H1 (cell line): ENCODE measurements around the gene PRXL2A. TPM values are rescaled to one million over a fixed set of nuclear protein-coding genes. Genes with fewer than 3 reads are reported as not detected.

Experiments
- CTCF ChIA-PET: fragments of 300-600 bp; sonication (Branson Sonifier 250); formaldehyde crosslinking; loops from one replicate; lab custom pipeline; 2021; ENCODE audit not compliant: partially characterized antibody; lab: Charles Lee
- POLR2A ChIA-PET: fragments of 300-600 bp; sonication (Branson Sonifier 250); formaldehyde crosslinking; loops from one replicate; lab custom pipeline; 2021; ENCODE audit warnings: inconsistent platforms; ENCODE audit not compliant: partially characterized antibody; lab: Charles Lee
- DNase-seq, 2 experiments: peaks; one replicate each; pipeline versions ENCODE4 v3.0.0 to v3.0.0-alpha.2; 2010 to 2022; ENCODE audit warnings: low spot score in 2 of 2, low read depth in 1 of 2, mixed read lengths in 1 of 2
- FAIRE-seq: peaks from 2 replicates; lab custom pipeline; 2011; peaks lifted over from hg19 to GRCh38; lab: Jason Lieb, UNC
- H2AFZ ChIP-seq: 2 replicates; pipeline ENCODE4 v1.8.1; 2012; ENCODE audit warnings: low read length, inconsistent platforms
- H2AK5ac ChIP-seq: 2 replicates; pipeline ENCODE4 v1.6.1; 2013; ENCODE audit warnings: low read depth, low read length
- H2BK120ac ChIP-seq: replicated peaks from 2 replicates; pipeline ENCODE3; 2013; ENCODE audit warnings: low read depth, low read length, inconsistent platforms
- H2BK12ac ChIP-seq: 2 replicates; pipeline ENCODE4 v1.6.1; 2013; ENCODE audit warnings: low read depth, low read length
- H2BK15ac ChIP-seq: 2 replicates; pipeline ENCODE4 v1.6.1; 2013; ENCODE audit warnings: low read length
- H2BK20ac ChIP-seq: 2 replicates; pipeline ENCODE4 v1.6.1; 2013; ENCODE audit warnings: low read length
- H2BK5ac ChIP-seq: 2 replicates; pipeline ENCODE4 v1.6.1; 2013; ENCODE audit warnings: low read depth, low read length
- H3K14ac ChIP-seq: 2 replicates; pipeline ENCODE4 v1.6.1; 2013; ENCODE audit warnings: inconsistent platforms; ENCODE audit not compliant: insufficient read length
- H3K18ac ChIP-seq: 2 replicates; pipeline ENCODE4 v1.6.1; 2013; ENCODE audit warnings: low read length; ENCODE audit errors: extremely low read depth
- H3K23ac ChIP-seq: 2 replicates; pipeline ENCODE4 v1.6.1; 2013; ENCODE audit warnings: inconsistent platforms; ENCODE audit not compliant: insufficient read length
- H3K23me2 ChIP-seq: 2 replicates; pipeline ENCODE4 v1.6.1; 2013; ENCODE audit warnings: low read depth, low read length
- H3K27ac ChIP-seq: 2 replicates; pipeline ENCODE4 v1.6.1; 2011; ENCODE audit warnings: low read depth, low read length, inconsistent platforms
- H3K27me3 ChIP-seq, 4 experiments: replicated peaks in 1 of 4; 1 replicate in 1 of 4; 2 replicates in 3 of 4; pipeline versions ENCODE4 v1.6.1 to v1.8.1; 2011 to 2013; ENCODE audit warnings: low read length in 3 of 4, mild to moderate bottlenecking in 3 of 4, inconsistent platforms in 2 of 4, mixed read lengths in 2 of 4, moderate library complexity in 1 of 4; ENCODE audit not compliant: control insufficient read depth in 3 of 4, insufficient read depth in 3 of 4; ENCODE audit errors: extremely low read depth in 1 of 4
- H3K36me3 ChIP-seq, 4 experiments: 2 replicates each; pipeline versions ENCODE4 v1.6.1 to v1.8.1; 2011 to 2013; ENCODE audit warnings: mild to moderate bottlenecking in 4 of 4, low read length in 3 of 4, moderate library complexity in 2 of 4, control low read depth in 1 of 4, inconsistent platforms in 1 of 4; ENCODE audit not compliant: insufficient read depth in 4 of 4, control insufficient read depth in 2 of 4
- H3K4ac ChIP-seq: replicated peaks from 2 replicates; pipeline ENCODE3; 2013; ENCODE audit warnings: low read length, low read depth, mixed read lengths, inconsistent platforms; ENCODE audit not compliant: insufficient read length
- H3K4me1 ChIP-seq, 4 experiments: replicated peaks in 1 of 4; 1 replicate in 1 of 4; 2 replicates in 3 of 4; pipeline versions ENCODE4 v1.6.1 to v1.8.1; 2011 to 2013; ENCODE audit warnings: low read length in 3 of 4, inconsistent platforms in 2 of 4, mixed read lengths in 1 of 4; ENCODE audit not compliant: insufficient read depth in 4 of 4, control insufficient read depth in 3 of 4
- H3K4me2 ChIP-seq, 2 experiments: 2 replicates each; pipeline versions ENCODE4 v1.6.1 to v1.8.1; 2011 to 2013; ENCODE audit warnings: low read depth in 2 of 2, low read length in 2 of 2, control low read depth in 1 of 2, inconsistent platforms in 1 of 2, mild to moderate bottlenecking in 1 of 2; ENCODE audit not compliant: insufficient read depth in 1 of 2
- H3K4me3 ChIP-seq, 4 experiments: fragments of 200-600, 300-600 bp in 1 of 4; sonication (generic), shearing (Covaris generic), sonication (Bioruptor Twin) in 1 of 4; 2 replicates each; pipeline versions ENCODE4 v1.5.1 to v1.8.1; 2011 to 2016; ENCODE audit warnings: low read length in 4 of 4, low read depth in 3 of 4, control low read depth in 2 of 4, inconsistent platforms in 2 of 4, mild to moderate bottlenecking in 2 of 4, mixed read lengths in 1 of 4, moderate library complexity in 1 of 4; ENCODE audit not compliant: insufficient read depth in 2 of 4; ENCODE audit errors: extremely low read depth in 1 of 4
- H3K56ac ChIP-seq: replicated peaks from 2 replicates; pipeline ENCODE3; 2013; ENCODE audit warnings: low read depth, mild to moderate bottlenecking, mixed read lengths, low read length, inconsistent platforms; ENCODE audit not compliant: insufficient read length
- H3K79me1 ChIP-seq: 2 replicates; pipeline ENCODE4 v1.6.1; 2013; ENCODE audit warnings: low read depth, low read length, control low read depth
- H3K79me2 ChIP-seq, 2 experiments: 2 replicates each; pipeline versions ENCODE4 v1.6.1 to v1.8.1; 2012 to 2013; ENCODE audit warnings: low read length in 2 of 2, mild to moderate bottlenecking in 2 of 2, inconsistent platforms in 1 of 2; ENCODE audit not compliant: insufficient read depth in 2 of 2, control insufficient read depth in 1 of 2
- H3K9ac ChIP-seq, 4 experiments: replicated peaks in 1 of 4; 1 replicate in 1 of 4; 2 replicates in 3 of 4; pipeline versions ENCODE4 v1.6.1 to v1.8.1; 2011 to 2013; ENCODE audit warnings: low read depth in 3 of 4, low read length in 3 of 4, control low read depth in 2 of 4, mild to moderate bottlenecking in 2 of 4, moderate library complexity in 2 of 4, inconsistent platforms in 1 of 4; ENCODE audit errors: extremely low read depth in 1 of 4
- H3K9me3 ChIP-seq, 2 experiments: 2 replicates each; pipeline versions ENCODE4 v1.6.1 to v1.8.1; 2012 to 2013; ENCODE audit warnings: mild to moderate bottlenecking in 2 of 2, moderate library complexity in 2 of 2, control low read depth in 1 of 2, inconsistent platforms in 1 of 2, low read depth in 1 of 2, low read length in 1 of 2, mixed read lengths in 1 of 2; ENCODE audit not compliant: insufficient read depth in 2 of 2
- H4K20me1 ChIP-seq, 2 experiments: replicated peaks in 1 of 2; 2 replicates each; pipeline versions ENCODE3 to v1.8.1; 2011 to 2013; ENCODE audit warnings: inconsistent platforms in 2 of 2, low read length in 2 of 2, mild to moderate bottlenecking in 1 of 2; ENCODE audit not compliant: insufficient read depth in 2 of 2, control insufficient read depth in 1 of 2
- H4K5ac ChIP-seq: 2 replicates; pipeline ENCODE4 v1.6.1; 2013; ENCODE audit warnings: low read length, low read depth, mixed read lengths, inconsistent platforms; ENCODE audit not compliant: insufficient read length
- H4K8ac ChIP-seq: 2 replicates; pipeline ENCODE4 v1.8.0; 2013; ENCODE audit warnings: mild to moderate bottlenecking, moderate library complexity, low read length, inconsistent platforms; ENCODE audit not compliant: insufficient read depth; ENCODE audit errors: extremely low read depth
- H4K91ac ChIP-seq: replicated peaks from 2 replicates; pipeline ENCODE3; 2013; ENCODE audit warnings: low read length, mixed read lengths, inconsistent platforms; ENCODE audit not compliant: insufficient read length
- KDM1A ChIP-seq: fragments of 200-600, 300-600 bp; sonication (generic); IDR thresholded peaks from 2 replicates; pipeline ENCODE4 v1.7.1; 2016; ENCODE audit warnings: mild to moderate bottlenecking, low read length, borderline replicate concordance
- MAX ChIP-seq: IDR thresholded peaks from 2 replicates; pipeline ENCODE4 v1.6.1; 2012; ENCODE audit warnings: inconsistent platforms
- SAP30 ChIP-seq: fragments of 300-600 bp; sonication (generic); IDR thresholded peaks from 2 replicates; pipeline ENCODE4 v1.7.1; 2012; ENCODE audit warnings: low read length, moderate library complexity, mild to moderate bottlenecking, inconsistent platforms; ENCODE audit not compliant: insufficient read depth, insufficient replicate concordance
- TCF12 ChIP-seq: IDR thresholded peaks from 2 replicates; pipeline ENCODE4 v1.6.1; 2011; ENCODE audit warnings: low read depth, mild to moderate bottlenecking, low read length
- WGBS, 2 experiments: shearing (Covaris generic) in 1 of 2; methylation state at CpG; one replicate each; pipeline versions ENCODE4 v1.1.6 to v1.1.7; 2013 to 2015; ENCODE audit warnings: low lambda C conversion rate in 2 of 2, mixed read lengths in 2 of 2, inconsistent platforms in 1 of 2, low coverage in 1 of 2, missing lambda C conversion rate in 1 of 2; ENCODE audit not compliant: insufficient replicate concordance in 2 of 2, insufficient coverage in 1 of 2, insufficient read length in 1 of 2; ENCODE audit errors: extremely low coverage in 1 of 2, missing lambda C conversion rate in 1 of 2; 5-methylcytosine and 5-hydroxymethylcytosine counted together
- polyA plus RNA-seq, 7 experiments: library from polyadenylated mRNA; depleted of rRNA in 3 of 7; stranded (reverse) in 5 of 7; unstranded in 2 of 7; fragments of >200 nt in 5 of 7; fragments of 200-250 nt in 2 of 7; gene quantifications; 1 replicate in 5 of 7; 2 replicates in 1 of 7; 4 replicates in 1 of 7; pipeline versions ENCODE4 v1.2.1 to v1.2.3, GENCODE V29; 2011 to 2013; ENCODE audit warnings: missing spikeins in 2 of 7, mixed read lengths in 2 of 7
- total RNA-seq: library from RNA; stranded (reverse); fragmentation: NEBNext Ultra II Directional; extraction: Animal tissue kit (Norgen Biotek cat#: 25700); gene quantifications from 2 replicates; pipeline ENCODE4 v1.2.1, GENCODE V29; 2021

PRXL2A gene
- total and polyA plus RNA-seq, 2 of the 8 experiments (the other 6 are each of a cell fraction or from before 2014, with no cell fraction given) = 13.4 to 58.3 TPM

GRCh38 chr10:80485076-80485945 is 77.0 kb downstream of the PRXL2A start:
- Histone ChIP-seq H3K9ac (no peak overlapping the region), H4K5ac (no peak overlapping the region), H3K4me2 (peak overlapping the region in 1 of 2 experiments; percentile 20; a peak in 1 of 4 replicates), H2BK12ac (no peak overlapping the region), H2BK20ac (no peak overlapping the region), H3K4me3 (no peak overlapping the region), H2BK120ac (no peak overlapping the region), H3K36me3 (peaks cover 0 to 7% (median 2%) of the 10 kb centered on the region in 4 experiments; a peak in 2 of 8 replicates), H3K27ac (no peak overlapping the region), H3K9me3 (no peaks in the 10 kb centered on the region), H3K79me1 (peaks cover 32% of the 10 kb centered on the region), H4K91ac (no peak overlapping the region), H3K18ac (no peak overlapping the region), H2BK5ac (no peak overlapping the region), H2BK15ac (no peak overlapping the region), H2AK5ac (no peak overlapping the region), H4K8ac (no peak overlapping the region), H2AFZ (no peak overlapping the region), H3K79me2 (peaks cover 4 to 77% of the 10 kb centered on the region in 2 experiments; a peak in 3 of 4 replicates), H3K27me3 (no peaks in the 10 kb centered on the region), H3K14ac (no peak overlapping the region), H3K56ac (no peak overlapping the region), H3K23ac (no peak overlapping the region), H3K23me2 (no peaks in the 10 kb centered on the region), H3K4ac (no peak overlapping the region), H4K20me1 (peaks cover 7 to 25% of the 10 kb centered on the region in 2 experiments), H3K4me1 (peaks cover 12 to 20% (median 17%) of the 10 kb centered on the region in 4 experiments)
- TF ChIP-seq SAP30 (no peak), TCF12 (no peak), MAX (no peak), KDM1A (no peak)
- FAIRE-seq = no peak
- CTCF ChIA-PET = interaction anchor here (0.9 to 5.1 kb wide), 5 partner anchors 12 to 41 kb away, joined by 3 to 42 read pairs (median 3); no protein-coding TSS in a partner anchor
- 91% methylated on average over 8 of the region's 10 CpGs; no CpG with 5 or more reads in 1 of the 2 experiments for WGBS, 2 experiments
- POLR2A ChIA-PET = interaction anchor here (0.6 to 1.0 kb wide), 2 partner anchors 13 to 21 kb away, joined by 3 read pairs; no protein-coding TSS in a partner anchor
- no peak for DNase-seq
